Loucy (cell line): ENCODE measurements around the gene TET2.

Experiments used
- CTCF ChIP-seq: fragments of 200-600 bp; sonication (generic); conservative IDR thresholded peaks from 2 replicates; pipeline ENCODE4 v1.5.1; 2014; ENCODE audit warnings: mild to moderate bottlenecking, antibody characterized with exemption, low read length
- EZH2phosphoT487 ChIP-seq: fragments of 200-600 bp; IDR thresholded peaks from 2 replicates; pipeline ENCODE4 v1.6.1; 2018; ENCODE audit warnings: antibody characterized with exemption, mild to moderate bottlenecking, moderate library complexity, borderline replicate concordance

- TF ChIP-seq CTCF = 0 out of 2 replicates have a peak, but pooled peaks have one; percentile 7
- TF ChIP-seq EZH2phosphoT487 = no peak
Observed at GRCh38 chr4:105257817-105258495, 111.3 kb downstream of the TET2 start.
